Measurements from ENCODE around the gene TBC1D5.

DNA sequence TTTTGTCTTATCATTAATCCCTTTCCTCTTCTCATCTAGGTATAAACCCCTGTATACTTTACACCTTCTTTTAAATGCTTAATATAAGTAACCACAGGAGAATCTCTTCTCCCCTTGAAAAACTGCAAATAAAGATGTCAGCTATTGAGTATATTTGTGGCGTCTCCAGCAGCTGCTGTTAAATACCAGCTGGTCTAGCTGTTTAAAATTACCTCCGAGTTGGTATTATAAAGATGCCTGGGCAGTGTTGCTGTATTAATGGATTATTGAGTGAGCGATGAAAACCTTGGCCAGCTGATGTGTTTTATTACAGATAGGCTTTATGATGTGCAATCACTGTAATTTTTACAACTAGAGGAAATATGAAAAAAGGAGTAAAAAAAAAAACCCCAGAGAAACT lies 388.1 kb downstream of the TBC1D5 start:
- TF ChIP-seq EZH2 (IDR thresholded peaks at IDR 0.05; ENCODE audit: insufficient read depth, poor library complexity, severe bottlenecking) (no peak), EZH2phosphoT487 (IDR thresholded peaks at IDR 0.05; ENCODE audit: insufficient read depth, low read depth) (no peak)

Measured in GM23248 (cell line).